Panc1 (cell line): ENCODE results near the gene KDM4B. TPM values are rescaled to one million over a fixed set of nuclear protein-coding genes. Genes with fewer than 3 reads are reported as not detected.

Experiments
- ATAC-seq: fragments of 200-7000 bp; cut with Tn5 transposase; 2 replicates; pipeline ENCODE4 v1.9.1; 2020; ENCODE audit warnings: mild to moderate bottlenecking, moderate library complexity
- BruUV-seq: library from RNA; stranded (reverse); fragments of 400-500 nt; replicated peaks from 2 replicates; lab custom pipeline; 2021; lab: Mats Ljungman, UMichigan
- CTCF ChIA-PET: fragments of 300-600 bp; sonication (Branson Sonifier 250); formaldehyde crosslinking; loops from one replicate; lab custom pipeline; 2022; ENCODE audit warnings: antibody characterized with exemption; lab: Charles Lee
- POLR2A ChIA-PET: fragments of 300-600 bp; sonication (Branson Sonifier 250); formaldehyde crosslinking; loops from one replicate; lab custom pipeline; 2022; ENCODE audit warnings: antibody characterized with exemption; lab: Charles Lee
- DNase-seq: peaks from one replicate; pipeline ENCODE4 v3.0.0-alpha.2; 2010; ENCODE audit warnings: low read depth, low spot score
- H3K27ac ChIP-seq: 2 replicates; pipeline ENCODE4 v1.5.1; 2011; ENCODE audit warnings: mild to moderate bottlenecking, low read length, inconsistent platforms
- H3K27me3 ChIP-seq: fragments of 200-500 bp; sonication (Bioruptor generic); 2 replicates; pipeline ENCODE4 v1.6.0; 2014; ENCODE audit warnings: low read length, inconsistent platforms; ENCODE audit not compliant: control insufficient read depth, insufficient read depth
- H3K36me3 ChIP-seq: fragments of 200-500 bp; sonication (Bioruptor generic); 2 replicates; pipeline ENCODE4 v1.5.1; 2014; ENCODE audit warnings: inconsistent platforms, mild to moderate bottlenecking, low read length, moderate library complexity; ENCODE audit not compliant: control insufficient read depth, insufficient read depth
- H3K4me1 ChIP-seq: 2 replicates; pipeline ENCODE4 v1.5.1; 2011; ENCODE audit warnings: inconsistent platforms, mild to moderate bottlenecking, low read length, moderate library complexity; ENCODE audit not compliant: control insufficient read depth, insufficient read depth
- H3K4me3 ChIP-seq, 2 experiments: 2 replicates each; pipeline ENCODE4 v1.5.1; 2011 to 2012; ENCODE audit warnings: low read depth in 2 of 2, low read length in 2 of 2, mild to moderate bottlenecking in 2 of 2, inconsistent platforms in 1 of 2, moderate library complexity in 1 of 2
- H3K9me3 ChIP-seq: fragments of 200-500 bp; sonication (Bioruptor generic); 2 replicates; pipeline ENCODE4 v1.5.1; 2014; ENCODE audit warnings: low read depth, mild to moderate bottlenecking, inconsistent platforms, low read length, moderate library complexity; ENCODE audit not compliant: control insufficient read depth, insufficient read depth
- POLR2AphosphoS5 ChIP-seq: IDR thresholded peaks from 2 replicates; pipeline ENCODE4 v1.6.1; 2012; ENCODE audit warnings: mild to moderate bottlenecking, low read depth, low read length, moderate library complexity
- SIN3A ChIP-seq: IDR thresholded peaks from 2 replicates; pipeline ENCODE4 v1.6.1; 2012; ENCODE audit warnings: low read depth, mild to moderate bottlenecking, low read length, moderate library complexity, borderline replicate concordance; ENCODE audit not compliant: insufficient read depth
- TCF7L2 ChIP-seq: IDR thresholded peaks from 2 replicates; pipeline ENCODE4 v1.6.1; 2011; ENCODE audit warnings: mild to moderate bottlenecking, low read depth, low read length, inconsistent platforms
- in situ Hi-C: cut with HindIII; loops from 2 replicates; pipeline ENCODE4 v1.10.0; 2016; ENCODE audit warnings: low sequenced_read_pairs, low pct_unique_long_range_greater_than_20kb
- intact Hi-C: fragments of 100-400 bp; cut with micrococcal nuclease; formaldehyde crosslinking; loops from one replicate; pipeline ENCODE4 v1.10.0; 2022; ENCODE audit not compliant: unreplicated experiment
- total RNA-seq: library from RNA; stranded (reverse); gene quantifications from one replicate; pipeline ENCODE4 v1.2.1, GENCODE V29; 2021; ENCODE audit not compliant: unreplicated experiment
- TF ChIP-seq, protein P1 (sequence below), 2 experiments: IDR thresholded peaks; 2 replicates each; pipeline ENCODE4 v1.6.1; 2011 to 2012; ENCODE audit warnings: low read depth in 2 of 2, control low read depth in 1 of 2, low read length in 1 of 2, mild to moderate bottlenecking in 1 of 2, moderate library complexity in 1 of 2; ENCODE audit not compliant: insufficient read depth in 1 of 2
- TF ChIP-seq, protein P2 (sequence below): fragments of 450-650 bp; IDR thresholded peaks from 2 replicates; pipeline ENCODE4 v1.5.1; 2017; ENCODE audit warnings: mild to moderate bottlenecking

KDM4B gene
- total RNA-seq, 1 experiment from 2014 or later = 18.4 TPM

DNA sequence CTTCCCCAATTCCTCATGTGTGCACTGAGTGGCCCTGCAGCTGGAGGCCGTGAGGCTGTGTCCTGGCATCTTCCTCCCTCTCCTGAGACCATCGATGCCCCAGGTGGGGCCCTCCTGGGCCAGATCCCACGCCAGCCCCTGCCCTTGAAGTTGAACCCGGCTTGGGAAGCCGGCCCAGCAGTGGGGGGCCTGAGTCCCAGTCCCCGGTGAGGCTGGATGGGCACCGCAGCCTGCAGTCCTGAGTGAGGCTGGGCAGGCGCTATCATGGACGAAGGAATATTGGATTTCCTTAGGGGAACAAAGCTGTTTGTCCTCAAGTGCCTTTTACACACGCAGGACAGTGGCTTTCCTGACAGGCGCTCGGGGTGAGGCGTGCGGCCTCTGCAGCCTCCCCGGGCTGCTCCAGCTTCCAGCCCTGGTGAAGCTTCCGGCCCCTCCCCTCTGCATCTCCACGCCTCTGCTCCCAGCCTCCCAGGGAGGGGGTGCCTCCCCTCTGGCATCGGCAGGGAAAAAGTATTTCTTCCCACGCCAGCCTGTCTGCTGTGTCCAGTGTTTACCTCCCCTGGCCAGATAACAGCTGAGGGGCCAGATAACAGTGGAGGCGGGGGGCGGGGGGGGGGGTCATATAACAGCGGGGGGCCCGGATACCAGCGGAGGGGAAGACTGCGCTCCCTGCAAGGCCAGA is 159.5 kb downstream of the KDM4B start:
- Histone ChIP-seq H3K27me3 (no peaks in the 10 kb centered on the region), H3K27ac (no peak overlapping the region), H3K9me3 (no peaks in the 10 kb centered on the region), H3K36me3 (no peaks in the 10 kb centered on the region), H3K4me1 (no peaks in the 10 kb centered on the region), H3K4me3 (no peak overlapping the region)
- in situ Hi-C loops = no loop called here
- BruUV-seq = no TSS peak
- ChIA-PET CTCF (no interaction called here), POLR2A (no interaction called here)
- DNase-seq = no peak
- TF ChIP-seq TCF7L2 = no peak
- ATAC-seq = no peak
- intact Hi-C loops = no loop called here

DNA sequence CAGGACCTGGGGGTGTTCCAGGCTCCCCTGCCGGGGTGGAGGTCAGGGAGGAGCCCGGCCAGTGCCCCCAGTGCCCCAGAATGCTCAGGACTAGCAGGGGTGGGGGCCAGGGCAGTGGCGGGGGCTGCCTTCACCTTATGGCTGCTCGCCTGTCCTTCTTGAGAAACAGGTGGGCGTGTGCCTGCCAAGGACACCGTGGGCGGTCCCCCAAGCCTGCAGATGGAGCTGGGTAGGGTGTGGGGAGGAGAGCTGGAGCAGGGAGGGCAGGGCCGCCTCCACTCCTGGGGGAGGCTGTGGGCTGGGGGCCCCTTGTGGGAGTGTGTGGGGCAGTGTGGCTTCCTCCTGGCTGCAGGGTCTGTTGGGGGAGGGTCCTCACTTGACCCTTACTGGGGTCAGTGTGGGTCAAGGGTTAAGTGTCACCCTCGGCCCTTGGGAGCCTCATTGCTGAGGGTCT is 160.1 kb downstream of the KDM4B start:
- BruUV-seq = no TSS peak
- Histone ChIP-seq H3K4me3 (no peak overlapping the region), H3K9me3 (no peaks in the 10 kb centered on the region), H3K36me3 (no peaks in the 10 kb centered on the region), H3K27me3 (no peaks in the 10 kb centered on the region), H3K27ac (no peak overlapping the region), H3K4me1 (no peaks in the 10 kb centered on the region)
- ChIA-PET CTCF (no interaction called here), POLR2A (no interaction called here)
- intact Hi-C loops (no loop called here), in situ Hi-C loops (no loop called here)
- ATAC-seq (no peak), DNase-seq (no peak)
- TF ChIP-seq TCF7L2 = no peak
- no peak for TF ChIP-seq SIN3A
- TF ChIP-seq, protein P1, sequence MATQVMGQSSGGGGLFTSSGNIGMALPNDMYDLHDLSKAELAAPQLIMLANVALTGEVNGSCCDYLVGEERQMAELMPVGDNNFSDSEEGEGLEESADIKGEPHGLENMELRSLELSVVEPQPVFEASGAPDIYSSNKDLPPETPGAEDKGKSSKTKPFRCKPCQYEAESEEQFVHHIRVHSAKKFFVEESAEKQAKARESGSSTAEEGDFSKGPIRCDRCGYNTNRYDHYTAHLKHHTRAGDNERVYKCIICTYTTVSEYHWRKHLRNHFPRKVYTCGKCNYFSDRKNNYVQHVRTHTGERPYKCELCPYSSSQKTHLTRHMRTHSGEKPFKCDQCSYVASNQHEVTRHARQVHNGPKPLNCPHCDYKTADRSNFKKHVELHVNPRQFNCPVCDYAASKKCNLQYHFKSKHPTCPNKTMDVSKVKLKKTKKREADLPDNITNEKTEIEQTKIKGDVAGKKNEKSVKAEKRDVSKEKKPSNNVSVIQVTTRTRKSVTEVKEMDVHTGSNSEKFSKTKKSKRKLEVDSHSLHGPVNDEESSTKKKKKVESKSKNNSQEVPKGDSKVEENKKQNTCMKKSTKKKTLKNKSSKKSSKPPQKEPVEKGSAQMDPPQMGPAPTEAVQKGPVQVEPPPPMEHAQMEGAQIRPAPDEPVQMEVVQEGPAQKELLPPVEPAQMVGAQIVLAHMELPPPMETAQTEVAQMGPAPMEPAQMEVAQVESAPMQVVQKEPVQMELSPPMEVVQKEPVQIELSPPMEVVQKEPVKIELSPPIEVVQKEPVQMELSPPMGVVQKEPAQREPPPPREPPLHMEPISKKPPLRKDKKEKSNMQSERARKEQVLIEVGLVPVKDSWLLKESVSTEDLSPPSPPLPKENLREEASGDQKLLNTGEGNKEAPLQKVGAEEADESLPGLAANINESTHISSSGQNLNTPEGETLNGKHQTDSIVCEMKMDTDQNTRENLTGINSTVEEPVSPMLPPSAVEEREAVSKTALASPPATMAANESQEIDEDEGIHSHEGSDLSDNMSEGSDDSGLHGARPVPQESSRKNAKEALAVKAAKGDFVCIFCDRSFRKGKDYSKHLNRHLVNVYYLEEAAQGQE (IDR thresholded peaks at IDR 0.05; ENCODE audit: insufficient read depth in 1 of 2, low read depth in 2 of 2, low read length in 1 of 2) = no peak
- TF ChIP-seq, protein P2, sequence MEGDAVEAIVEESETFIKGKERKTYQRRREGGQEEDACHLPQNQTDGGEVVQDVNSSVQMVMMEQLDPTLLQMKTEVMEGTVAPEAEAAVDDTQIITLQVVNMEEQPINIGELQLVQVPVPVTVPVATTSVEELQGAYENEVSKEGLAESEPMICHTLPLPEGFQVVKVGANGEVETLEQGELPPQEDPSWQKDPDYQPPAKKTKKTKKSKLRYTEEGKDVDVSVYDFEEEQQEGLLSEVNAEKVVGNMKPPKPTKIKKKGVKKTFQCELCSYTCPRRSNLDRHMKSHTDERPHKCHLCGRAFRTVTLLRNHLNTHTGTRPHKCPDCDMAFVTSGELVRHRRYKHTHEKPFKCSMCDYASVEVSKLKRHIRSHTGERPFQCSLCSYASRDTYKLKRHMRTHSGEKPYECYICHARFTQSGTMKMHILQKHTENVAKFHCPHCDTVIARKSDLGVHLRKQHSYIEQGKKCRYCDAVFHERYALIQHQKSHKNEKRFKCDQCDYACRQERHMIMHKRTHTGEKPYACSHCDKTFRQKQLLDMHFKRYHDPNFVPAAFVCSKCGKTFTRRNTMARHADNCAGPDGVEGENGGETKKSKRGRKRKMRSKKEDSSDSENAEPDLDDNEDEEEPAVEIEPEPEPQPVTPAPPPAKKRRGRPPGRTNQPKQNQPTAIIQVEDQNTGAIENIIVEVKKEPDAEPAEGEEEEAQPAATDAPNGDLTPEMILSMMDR = no peak
- TF ChIP-seq POLR2AphosphoS5 = no peak

DNA sequence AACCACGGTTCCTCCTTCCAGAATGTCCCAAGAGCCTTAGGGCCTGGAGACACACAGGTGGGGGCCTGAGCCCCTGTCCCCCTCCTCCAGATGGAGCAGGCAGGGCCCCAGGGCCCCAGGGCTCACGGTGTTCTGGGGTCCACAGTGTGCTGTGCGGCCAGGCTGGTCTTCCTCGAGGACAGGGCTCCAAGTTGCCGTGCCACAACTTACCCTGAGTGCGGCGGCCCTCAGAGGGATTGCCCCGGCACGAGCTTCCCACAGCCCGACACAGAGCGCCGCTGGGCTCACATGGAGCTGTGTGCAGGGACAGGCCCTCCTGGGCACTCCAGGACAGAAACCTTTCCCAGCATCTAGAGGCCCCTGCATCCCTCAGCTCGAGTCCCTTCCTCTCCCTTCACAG is 160.8 kb downstream of the KDM4B start:
- H3K27ac ChIP-seq = no peak overlapping the region
- ChIA-PET POLR2A (no interaction called here), CTCF (no interaction called here)
- H3K4me3 ChIP-seq = no peak overlapping the region
- H3K27me3 ChIP-seq = no peaks in the 10 kb centered on the region
- no TSS peak for BruUV-seq
- DNase-seq (no peak), ATAC-seq (no peak)
- no peaks in the 10 kb centered on the region for H3K36me3 ChIP-seq
- intact Hi-C loops (no loop called here), in situ Hi-C loops (no loop called here)
- no peaks in the 10 kb centered on the region for H3K9me3 ChIP-seq
- H3K4me1 ChIP-seq = no peaks in the 10 kb centered on the region
- TF ChIP-seq SIN3A = no peak
- TF ChIP-seq, protein P1 (IDR thresholded peaks at IDR 0.05; ENCODE audit: insufficient read depth in 1 of 2, low read depth in 2 of 2, low read length in 1 of 2) = no peak
- TF ChIP-seq POLR2AphosphoS5 = no peak
- no peak for TF ChIP-seq TCF7L2
- TF ChIP-seq, protein P2 = no peak
